CD14-positive monocyte (primary cell): ENCODE results near the gene ELMO1. TPM values are rescaled to one million over a fixed set of nuclear protein-coding genes. Genes with fewer than 3 reads are reported as not detected.

ENCODE experiments used
- DNase-seq, 3 donors: peaks; one replicate each; pipeline ENCODE4 v3.0.0-alpha.2; 2011 to 2022
- H2AFZ ChIP-seq: 2 replicates; pipeline ENCODE4 v1.6.0; 2012; ENCODE audit warnings: mild to moderate bottlenecking, low read depth, low read length, inconsistent platforms; ENCODE audit not compliant: insufficient read depth, poor library complexity, severe bottlenecking
- H3K27ac ChIP-seq, 2 donors: 1 replicate in 1 of 2; 2 replicates in 1 of 2; pipeline ENCODE4 v1.5.1; 2012 to 2013; ENCODE audit warnings: low read length in 2 of 2, control low read depth in 1 of 2, inconsistent platforms in 1 of 2, low read depth in 1 of 2, mild to moderate bottlenecking in 1 of 2
- H3K27me3 ChIP-seq, 2 donors: one replicate each; pipeline versions ENCODE4 v1.6.0 to v1.6.1; 2011 to 2013; ENCODE audit warnings: low read length in 2 of 2; ENCODE audit not compliant: control insufficient read depth in 2 of 2, insufficient read depth in 2 of 2
- H3K36me3 ChIP-seq, 2 donors: replicated peaks in 1 of 2; 1 replicate in 1 of 2; 2 replicates in 1 of 2; pipeline versions ENCODE4 v1.5.1 to v1.6.1; 2012 to 2013; ENCODE audit warnings: low read length in 2 of 2, control low read depth in 1 of 2, inconsistent platforms in 1 of 2, mild to moderate bottlenecking in 1 of 2; ENCODE audit not compliant: insufficient read depth in 2 of 2, control insufficient read depth in 1 of 2
- H3K4me1 ChIP-seq, 2 donors: 1 replicate in 1 of 2; 2 replicates in 1 of 2; pipeline versions ENCODE4 v1.5.1 to v1.6.1; 2012 to 2013; ENCODE audit warnings: low read length in 2 of 2, control low read depth in 1 of 2, inconsistent platforms in 1 of 2, mild to moderate bottlenecking in 1 of 2, moderate library complexity in 1 of 2; ENCODE audit not compliant: insufficient read depth in 2 of 2, control insufficient read depth in 1 of 2
- H3K4me2 ChIP-seq: replicated peaks from 2 replicates; pipeline ENCODE3; 2012; ENCODE audit warnings: low read length, moderate library complexity, mild to moderate bottlenecking; ENCODE audit not compliant: poor library complexity, severe bottlenecking; ENCODE audit errors: extremely low read depth
- H3K4me3 ChIP-seq, 3 experiments: fragments of 200-600 bp in 1 of 3; sonication (generic) in 1 of 3; replicated peaks in 1 of 3; 1 replicate in 2 of 3; 2 replicates in 1 of 3; pipeline ENCODE4 v1.5.1; 2011 to 2013; ENCODE audit warnings: low read length in 3 of 3, mild to moderate bottlenecking in 3 of 3, control low read depth in 2 of 3, low read depth in 2 of 3, inconsistent platforms in 1 of 3, moderate library complexity in 1 of 3
- H3K79me2 ChIP-seq: 2 replicates; pipeline ENCODE4 v1.6.0; 2012; ENCODE audit warnings: mild to moderate bottlenecking, control low read depth, inconsistent platforms, low read length, moderate library complexity; ENCODE audit not compliant: insufficient read depth
- H3K9ac ChIP-seq: 2 replicates; pipeline ENCODE4 v1.6.0; 2017; ENCODE audit warnings: low read length, mild to moderate bottlenecking; ENCODE audit not compliant: insufficient read depth, poor library complexity, severe bottlenecking
- H3K9me3 ChIP-seq, 2 donors: replicated peaks in 1 of 2; 1 replicate in 1 of 2; 2 replicates in 1 of 2; pipeline versions ENCODE4 v1.5.1 to v1.6.1; 2012 to 2013; ENCODE audit warnings: low read length in 2 of 2, control low read depth in 1 of 2; ENCODE audit not compliant: control insufficient read depth in 1 of 2, insufficient read depth in 1 of 2
- H4K20me1 ChIP-seq: 2 replicates; pipeline ENCODE4 v1.6.0; 2012; ENCODE audit warnings: mild to moderate bottlenecking, low read length, control low read depth, moderate library complexity; ENCODE audit not compliant: insufficient read depth
- H3K27ac Mint-ChIP-seq, 7 donors: one replicate each; pipeline ENCODE4 v1.8.0; 2020; ENCODE audit warnings: mild to moderate bottlenecking in 7 of 7, mixed read lengths in 7 of 7, moderate library complexity in 6 of 7, inconsistent platforms in 2 of 7
- H3K27me3 Mint-ChIP-seq, 3 donors: one replicate each; pipeline ENCODE4 v1.8.0; 2021 to 2022; ENCODE audit warnings: low read depth in 3 of 3, mild to moderate bottlenecking in 3 of 3, mixed read lengths in 3 of 3, moderate library complexity in 3 of 3, inconsistent platforms in 1 of 3
- H3K36me3 Mint-ChIP-seq, 2 donors: one replicate each; pipeline ENCODE4 v1.8.0; 2020; ENCODE audit warnings: mixed read lengths in 2 of 2, inconsistent platforms in 1 of 2, mild to moderate bottlenecking in 1 of 2
- H3K4me1 Mint-ChIP-seq: one replicate; pipeline ENCODE4 v1.8.0; 2020; ENCODE audit warnings: mild to moderate bottlenecking, mixed read lengths
- H3K4me3 Mint-ChIP-seq, 2 donors: one replicate each; pipeline ENCODE4 v1.8.0; 2020; ENCODE audit warnings: mild to moderate bottlenecking in 2 of 2, mixed read lengths in 2 of 2, moderate library complexity in 1 of 2
- H3K9me3 Mint-ChIP-seq, 7 donors: one replicate each; pipeline ENCODE4 v1.8.0; 2020 to 2022; ENCODE audit warnings: mixed read lengths in 7 of 7, mild to moderate bottlenecking in 6 of 7, moderate library complexity in 6 of 7, inconsistent platforms in 2 of 7
- WGBS: methylation state at CpG from one replicate; pipeline ENCODE4 v1.1.5; 2013; ENCODE audit warnings: missing lambda C conversion rate; ENCODE audit not compliant: insufficient coverage; 5-methylcytosine and 5-hydroxymethylcytosine counted together
- intact Hi-C, 2 donors: fragments of 100-400 bp; cut with micrococcal nuclease; formaldehyde crosslinking; loops; one replicate each; pipeline versions ENCODE4 v1.15.0 to v1.15.1; 2023
- polyA plus RNA-seq, 3 donors: library from polyadenylated mRNA; depleted of rRNA in 1 of 3; unstranded in 2 of 3; stranded (reverse) in 1 of 3; fragments of 300-500 nt in 2 of 3; fragments of >200 nt in 1 of 3; fragmentation: Illumina TruSeq in 2 of 3; gene quantifications; 1 replicate in 2 of 3; 2 replicates in 1 of 3; pipeline ENCODE4 v1.2.3, GENCODE V29; 2012 to 2021
- TF ChIP-seq, protein P1 (sequence below): fragments of 200-600 bp; IDR thresholded peaks from one replicate; pipeline ENCODE4 v1.8.0; 2022; ENCODE audit warnings: antibody characterized with exemption, mild to moderate bottlenecking

Gene ELMO1
- polyA plus RNA-seq, 3 donors: 46.6 to 50.2 (median 46.7) TPM

DNA sequence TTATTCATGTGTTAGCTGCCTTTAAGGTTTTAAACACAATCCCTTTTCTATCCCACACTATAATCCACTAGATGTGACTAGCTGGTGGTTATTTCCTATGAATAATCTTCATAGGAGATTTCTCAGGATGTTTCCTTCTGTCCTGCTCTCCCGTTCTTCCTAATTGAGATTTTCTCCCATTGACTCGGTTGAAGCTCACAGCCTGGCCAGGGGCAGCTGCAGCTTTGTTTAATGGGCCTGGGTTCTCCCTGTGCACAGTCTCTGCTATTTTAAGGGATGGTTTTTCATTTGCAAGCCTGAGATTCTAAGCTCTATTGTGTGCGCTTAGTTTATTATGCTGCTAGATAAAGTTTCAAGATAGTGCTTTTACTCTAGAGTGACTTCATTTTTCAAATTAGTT lies 441.0 kb downstream of the ELMO1 start:
- peaks cover 51 to 52% of the 10 kb centered on the region in 2 donors for H3K36me3 Mint-ChIP-seq
- Histone ChIP-seq H3K4me3 (no peak overlapping the region), H3K27me3 (no peaks in the 10 kb centered on the region), H3K36me3 (peaks cover 27 to 81% of the 10 kb centered on the region in 2 donors), H3K4me2 (no peak overlapping the region), H3K79me2 (no peaks in the 10 kb centered on the region), H3K4me1 (no peaks in the 10 kb centered on the region), H4K20me1 (peaks cover 38% of the 10 kb centered on the region), H3K9ac (no peak overlapping the region), H3K27ac (no peak overlapping the region), H2AFZ (no peak overlapping the region), H3K9me3 (no peaks in the 10 kb centered on the region)
- no peak overlapping the region for H3K4me3 Mint-ChIP-seq
- H3K4me1 Mint-ChIP-seq: no peaks in the 10 kb centered on the region
- WGBS: no CpG with 5 or more reads among the region's 3 CpGs
- no peak for DNase-seq
- TF ChIP-seq, protein P1, sequence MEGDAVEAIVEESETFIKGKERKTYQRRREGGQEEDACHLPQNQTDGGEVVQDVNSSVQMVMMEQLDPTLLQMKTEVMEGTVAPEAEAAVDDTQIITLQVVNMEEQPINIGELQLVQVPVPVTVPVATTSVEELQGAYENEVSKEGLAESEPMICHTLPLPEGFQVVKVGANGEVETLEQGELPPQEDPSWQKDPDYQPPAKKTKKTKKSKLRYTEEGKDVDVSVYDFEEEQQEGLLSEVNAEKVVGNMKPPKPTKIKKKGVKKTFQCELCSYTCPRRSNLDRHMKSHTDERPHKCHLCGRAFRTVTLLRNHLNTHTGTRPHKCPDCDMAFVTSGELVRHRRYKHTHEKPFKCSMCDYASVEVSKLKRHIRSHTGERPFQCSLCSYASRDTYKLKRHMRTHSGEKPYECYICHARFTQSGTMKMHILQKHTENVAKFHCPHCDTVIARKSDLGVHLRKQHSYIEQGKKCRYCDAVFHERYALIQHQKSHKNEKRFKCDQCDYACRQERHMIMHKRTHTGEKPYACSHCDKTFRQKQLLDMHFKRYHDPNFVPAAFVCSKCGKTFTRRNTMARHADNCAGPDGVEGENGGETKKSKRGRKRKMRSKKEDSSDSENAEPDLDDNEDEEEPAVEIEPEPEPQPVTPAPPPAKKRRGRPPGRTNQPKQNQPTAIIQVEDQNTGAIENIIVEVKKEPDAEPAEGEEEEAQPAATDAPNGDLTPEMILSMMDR: no peak
- no peaks in the 10 kb centered on the region for H3K27me3 Mint-ChIP-seq
- intact Hi-C loops: no loop called here
- no peaks in the 10 kb centered on the region for H3K9me3 Mint-ChIP-seq
- peak overlapping the region in 2 of 7 donors; percentile 29 to 59 for H3K27ac Mint-ChIP-seq

DNA sequence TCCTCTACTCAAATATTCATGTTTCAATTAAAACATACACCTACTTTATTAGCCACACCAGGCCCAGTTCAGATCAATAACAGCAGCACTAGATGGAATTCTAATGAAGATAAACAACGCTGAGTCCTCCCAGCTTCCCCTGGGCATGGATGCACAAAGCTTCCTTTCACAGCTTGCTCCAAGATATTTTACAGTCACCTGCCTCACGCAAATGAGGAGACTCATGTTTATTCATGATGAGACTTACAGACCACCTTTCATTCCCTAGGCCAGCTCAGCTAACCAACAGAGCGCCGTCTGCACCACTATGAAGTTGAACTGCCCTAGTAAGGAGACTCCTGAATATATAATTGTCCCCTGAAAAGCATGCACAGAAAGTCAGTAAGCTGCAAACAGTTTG lies 441.4 kb downstream of the ELMO1 start:
- H3K27me3 Mint-ChIP-seq: no peaks in the 10 kb centered on the region
- H3K36me3 Mint-ChIP-seq: peaks cover 52 to 54% of the 10 kb centered on the region in 2 donors
- no peak overlapping the region for H3K27ac ChIP-seq

More for the DNA sequence above, 441.4 kb downstream of the ELMO1 start:
- TF ChIP-seq, protein P1: no peak
- Mint-ChIP-seq H3K27ac (no peak overlapping the region), H3K9me3 (peaks cover 0 to 2% (median 0%) of the 10 kb centered on the region in 7 donors), H3K4me3 (no peak overlapping the region), H3K4me1 (no peaks in the 10 kb centered on the region)
- H3K4me2 ChIP-seq: no peak overlapping the region
- no peaks in the 10 kb centered on the region for H3K27me3 ChIP-seq
- H3K4me3 ChIP-seq: no peak overlapping the region
- peaks cover 42% of the 10 kb centered on the region for H4K20me1 ChIP-seq
- no peak for DNase-seq
- H3K4me1 ChIP-seq: no peaks in the 10 kb centered on the region
- no peaks in the 10 kb centered on the region for H3K79me2 ChIP-seq
- 100% methylated on average over 1 of the region's 4 CpGs for WGBS
- intact Hi-C loops: no loop called here
- no peak overlapping the region for H3K9ac ChIP-seq
- peaks cover 27 to 81% of the 10 kb centered on the region in 2 donors for H3K36me3 ChIP-seq
- H2AFZ ChIP-seq: no peak overlapping the region
- no peaks in the 10 kb centered on the region for H3K9me3 ChIP-seq
